ENCODE results near the gene MYO5A.
A peak's percentile ranks its signal among the peaks of the same experiment; 100 is the strongest.
"Not testable (repeated sequence)": the region's sequence is repeated elsewhere in the genome, so short reads cannot be mapped to it uniquely, and the experiment has no call there.

MYO5A gene

GRCh38 chr15:52540374-52541012 is 11.8 kb upstream of the MYO5A start:
- DNase-seq (ENCODE audit: low read depth), result no peak

- DNase-seq (ENCODE audit: low read depth), result no peak
These were observed 8.8 kb upstream of the MYO5A start for GRCh38 chr15:52537459-52537858.

- no peak for DNase-seq (ENCODE audit: low read depth)
These were observed 3.7 kb upstream of the MYO5A start for GRCh38 chr15:52532427-52532826.

- no peak for DNase-seq (ENCODE audit: low read depth)
These were observed 1.3 kb upstream of the MYO5A start for GRCh38 chr15:52529940-52530339.

- no peak for DNase-seq (ENCODE audit: low read depth)
These were observed 753 bp upstream of the MYO5A start for GRCh38 chr15:52529341-52529924.

GRCh38 chr15:52527911-52528563 is 643 bp downstream of the MYO5A start:
- peak; percentile 68 for DNase-seq (ENCODE audit: low read depth)

- no peak for DNase-seq (ENCODE audit: low read depth)
These were observed 1.3 kb downstream of the MYO5A start for GRCh38 chr15:52527196-52527910.

GRCh38 chr15:52524223-52525136 is 4.2 kb downstream of the MYO5A start:
- no peak for DNase-seq (ENCODE audit: low read depth)

- DNase-seq (ENCODE audit: low read depth), result no peak
These were observed 5.0 kb downstream of the MYO5A start for GRCh38 chr15:52523647-52524046.

- peak; percentile 76 for DNase-seq (ENCODE audit: low read depth)
These were observed 5.5 kb downstream of the MYO5A start for GRCh38 chr15:52523192-52523591.

- no peak for DNase-seq (ENCODE audit: low read depth)
These were observed 7.0 kb downstream of the MYO5A start for GRCh38 chr15:52521682-52522081.

GRCh38 chr15:52520421-52520820 is 8.3 kb downstream of the MYO5A start:
- no peak for DNase-seq (ENCODE audit: low read depth)

- DNase-seq (ENCODE audit: low read depth), result no peak
These were observed 10.0 kb downstream of the MYO5A start for GRCh38 chr15:52518487-52519371.

GRCh38 chr15:52517014-52517413 is 11.7 kb downstream of the MYO5A start:
- no peak for DNase-seq (ENCODE audit: low read depth)

GRCh38 chr15:52515343-52515742 is 13.3 kb downstream of the MYO5A start:
- DNase-seq (ENCODE audit: low read depth), result no peak

GRCh38 chr15:52514482-52514881 is 14.2 kb downstream of the MYO5A start:
- DNase-seq (ENCODE audit: low read depth), result no peak

- DNase-seq (ENCODE audit: low read depth), result not testable (repeated sequence)
These were observed 15.8 kb downstream of the MYO5A start for GRCh38 chr15:52512869-52513268.

GRCh38 chr15:52511084-52511483 is 17.6 kb downstream of the MYO5A start:
- no peak for DNase-seq (ENCODE audit: low read depth)

GRCh38 chr15:52509500-52510245 is 19.0 kb downstream of the MYO5A start:
- no peak for DNase-seq (ENCODE audit: low read depth)

GRCh38 chr15:52506549-52506948 is 22.1 kb downstream of the MYO5A start:
- no peak for DNase-seq (ENCODE audit: low read depth)
